ENCODE results near the gene MXD1. TPM values are rescaled to one million over a fixed set of nuclear protein-coding genes. Genes with fewer than 3 reads are reported as not detected.
A peak's percentile ranks its signal among the peaks of the same experiment; 100 is the strongest.

The MXD1 gene
- polyA plus RNA-seq, 2 of the 4 experiments (the other 2 are of a cell fraction): 2.0 to 8.3 TPM

DNA sequence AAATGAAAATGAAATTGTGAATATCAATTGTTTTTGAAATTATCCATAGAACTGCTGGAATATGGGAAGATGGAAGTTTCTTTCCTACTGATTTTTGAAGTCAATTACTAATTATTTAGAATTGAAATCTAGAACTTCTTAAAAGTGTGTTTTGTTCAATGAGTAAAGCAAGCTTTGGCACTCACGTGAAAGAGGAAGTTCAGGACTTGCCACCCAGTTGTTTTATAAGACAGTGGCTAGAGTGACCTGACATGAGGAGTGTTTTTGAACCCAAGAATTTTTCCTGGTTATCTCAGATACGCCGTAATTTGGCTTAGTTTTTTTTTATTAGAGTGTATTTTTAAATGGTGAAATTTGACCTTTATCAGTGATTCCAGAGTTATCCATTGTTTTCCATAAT, 3.5 kb downstream of the MXD1 start:
- Histone ChIP-seq H3K27ac (no peak overlapping the region; a peak in 1 of 6 replicates), H3K4me2 (peak overlapping the region; percentile 24; the same call in 2 of the 3 replicates), H3K9me3 (no peaks in the 10 kb centered on the region), H3K4me1 (peaks cover 15% of the 10 kb centered on the region; the same call in 2 of the 3 replicates), H3K4me3 (no peak overlapping the region)
- no peak for DNase-seq (ENCODE audit: low read depth in 1 of 2, low spot score in 1 of 2)
- ChIA-PET POLR2A (interaction anchor here (0.6 kb wide), 1 partner anchor 375 kb away, joined by 3 read pairs; the partner anchor contains the start of gene SNRPG), CTCF (interaction anchor here (1.0 to 1.8 kb wide), 3 partner anchors 151 to 168 kb away, joined by 3 to 5 read pairs (median 3); no protein-coding TSS in a partner anchor)
- no peak for ATAC-seq
- no peak for FAIRE-seq
- TF ChIP-seq TP53 (CRISPR knock-in tag; IDR thresholded peaks at IDR 0.05) (no peak), RNF2 (IDR thresholded peaks at IDR 0.05; ENCODE audit: borderline replicate concordance, low read depth) (no peak), HOXB13 (CRISPR knock-in tag; IDR thresholded peaks at IDR 0.05; ENCODE audit: low read depth) (no peak), RARB (CRISPR knock-in tag; IDR thresholded peaks at IDR 0.05) (no peak), CHD4 (IDR thresholded peaks at IDR 0.05; ENCODE audit: borderline replicate concordance) (no peak), SMC3 (IDR thresholded peaks at IDR 0.05) (no peak), HOXA7 (CRISPR knock-in tag; IDR thresholded peaks at IDR 0.05) (no peak), KDM1A (IDR thresholded peaks at IDR 0.05; ENCODE audit: low read depth) (no peak), TFCP2L1 (CRISPR knock-in tag; IDR thresholded peaks at IDR 0.05) (no peak), JUNB (IDR thresholded peaks at IDR 0.05) (no peak)
- 57% methylated on average over 3 of the region's 3 CpGs for WGBS (ENCODE audit: missing lambda C conversion rate)

DNA sequence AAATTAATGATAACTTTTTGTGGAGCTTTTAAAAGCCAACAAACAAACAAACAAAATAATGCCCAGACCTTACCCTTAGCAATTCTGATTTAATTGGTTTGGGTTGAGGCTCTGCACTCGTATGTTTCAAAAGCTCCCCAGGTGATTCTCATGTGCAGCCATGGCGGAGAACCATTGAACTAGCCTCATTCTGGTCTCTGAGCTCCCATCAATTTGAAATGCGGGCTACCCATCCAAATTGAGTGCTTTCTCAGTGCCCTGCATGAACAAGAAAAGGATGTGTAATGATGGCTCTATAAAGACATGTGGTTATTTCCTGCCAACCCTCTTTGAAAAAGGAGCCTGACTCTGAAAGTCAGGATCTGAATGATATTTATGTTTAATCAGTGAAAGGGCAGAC, 8.2 kb downstream of the MXD1 start:
- ATAC-seq (no peak), FAIRE-seq (no peak), DNase-seq (ENCODE audit: low read depth in 1 of 2, low spot score in 1 of 2) (no peak)
- Histone ChIP-seq H3K4me3 (no peak overlapping the region), H3K9me3 (no peaks in the 10 kb centered on the region), H3K27ac (no peak overlapping the region), H3K4me1 (peaks cover 3% of the 10 kb centered on the region; the same call in 2 of the 3 replicates), H3K4me2 (no peak overlapping the region)
- TF ChIP-seq SMC3 (IDR thresholded peaks at IDR 0.05) (no peak), EHMT2 (IDR thresholded peaks at IDR 0.05; ENCODE audit: low read depth) (no peak), CTCF (IDR thresholded peaks at IDR 0.05) (no peak), BCL3 (IDR thresholded peaks at IDR 0.05) (no peak), ZNF302 (CRISPR knock-in tag; IDR thresholded peaks at IDR 0.05) (no peak), FOSL2 (IDR thresholded peaks at IDR 0.05) (no peak), FOSL2 (CRISPR knock-in tag; IDR thresholded peaks at IDR 0.05) (no peak), RFX5 (IDR thresholded peaks at IDR 0.05) (no peak), MAFK (IDR thresholded peaks at IDR 0.05; ENCODE audit: partially characterized antibody) (no peak), CBX8 (IDR thresholded peaks at IDR 0.05) (no peak), FOSB (CRISPR knock-in tag; IDR thresholded peaks at IDR 0.05) (no peak), CBX2 (IDR thresholded peaks at IDR 0.05; ENCODE audit: borderline replicate concordance, low read depth) (no peak), HOXA7 (CRISPR knock-in tag; IDR thresholded peaks at IDR 0.05) (no peak)
- TF ChIP-seq, protein P1, sequence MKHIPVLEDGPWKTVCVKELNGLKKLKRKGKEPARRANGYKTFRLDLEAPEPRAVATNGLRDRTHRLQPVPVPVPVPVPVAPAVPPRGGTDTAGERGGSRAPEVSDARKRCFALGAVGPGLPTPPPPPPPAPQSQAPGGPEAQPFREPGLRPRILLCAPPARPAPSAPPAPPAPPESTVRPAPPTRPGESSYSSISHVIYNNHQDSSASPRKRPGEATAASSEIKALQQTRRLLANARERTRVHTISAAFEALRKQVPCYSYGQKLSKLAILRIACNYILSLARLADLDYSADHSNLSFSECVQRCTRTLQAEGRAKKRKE (CRISPR knock-in tag; IDR thresholded peaks at IDR 0.05; ENCODE audit: low read depth): no peak
- CTCF ChIA-PET: interaction anchor here (0.6 to 2.0 kb wide), 7 partner anchors 10 to 220 kb away, joined by 3 to 12 read pairs (median 6); no protein-coding TSS in a partner anchor
- POLR2A ChIA-PET: interaction anchor here (0.7 to 2.0 kb wide), 2 partner anchors 9 to 268 kb away, joined by 4 to 8 read pairs; partner anchors contain the start of genes C2orf42 and MXD1
- 91% methylated on average over 3 of the region's 3 CpGs for WGBS (ENCODE audit: missing lambda C conversion rate)
